Heart right ventricle (tissue), 16 donors: ENCODE measurements around the gene SYCE3. TPM values are rescaled to one million over a fixed set of nuclear protein-coding genes. Genes with fewer than 3 reads are reported as not detected.
A peak's percentile ranks its signal among the peaks of the same experiment; 100 is the strongest.

ENCODE experiments used
- ATAC-seq, 8 donors: fragments of 200-7000 bp; cut with Tn5 transposase; one replicate each; pipeline ENCODE4 v1.9.1; 2020; ENCODE audit warnings: mild to moderate bottlenecking in 8 of 8, moderate library complexity in 8 of 8, moderate number of reproducible peaks in 1 of 8
- DNase-seq, 2 donors: peaks; one replicate each; pipeline ENCODE4 v3.0.0-alpha.2; 2020
- H3K27ac ChIP-seq, 10 donors: fragments of 200-600 bp; sonication (generic) in 2 of 10; one replicate each; pipeline versions ENCODE4 v1.5.0 to v1.8.0; 2020 to 2022; ENCODE audit warnings: mild to moderate bottlenecking in 3 of 10
- H3K27me3 ChIP-seq, 7 donors: fragments of 200-600 bp; one replicate each; pipeline ENCODE4 v1.8.0; 2021 to 2022; ENCODE audit warnings: mild to moderate bottlenecking in 2 of 7
- H3K36me3 ChIP-seq, 9 donors: fragments of 200-600 bp; sonication (generic) in 1 of 9; one replicate each; pipeline versions ENCODE4 v1.5.0 to v1.8.0; 2020 to 2022; ENCODE audit warnings: mild to moderate bottlenecking in 2 of 9
- H3K4me1 ChIP-seq, 9 donors: fragments of 200-600 bp; sonication (generic) in 1 of 9; one replicate each; pipeline versions ENCODE4 v1.5.0 to v1.8.0; 2020 to 2022; ENCODE audit warnings: mild to moderate bottlenecking in 4 of 9
- H3K4me3 ChIP-seq, 10 donors: fragments of 200-600 bp; sonication (generic) in 2 of 10; one replicate each; pipeline versions ENCODE4 v1.5.0 to v1.8.0; 2020 to 2022; ENCODE audit warnings: mild to moderate bottlenecking in 7 of 10, moderate library complexity in 2 of 10
- H3K9me3 ChIP-seq, 11 donors: fragments of 200-600 bp in 10 of 11; sonication (generic) in 2 of 11; one replicate each; pipeline versions ENCODE4 v1.5.0 to v1.8.0; 2013 to 2022; ENCODE audit warnings: mild to moderate bottlenecking in 2 of 11, control low read depth in 1 of 11, moderate library complexity in 1 of 11
- WGBS, 2 donors: extraction: QIAGEN DNeasy Blood & Tissue Kit; methylation state at CpG; one replicate each; pipeline ENCODE4 v1.1.7; 2013; ENCODE audit warnings: inconsistent platforms in 1 of 2; 5-methylcytosine and 5-hydroxymethylcytosine counted together
- intact Hi-C, 10 donors: fragments of 100-400 bp; cut with DNase I; formaldehyde crosslinking; loops; one replicate each; pipeline versions ENCODE4 v1.11.1 to v1.14.2; 2022
- polyA plus RNA-seq, 2 donors: library from polyadenylated mRNA; stranded (reverse); fragments of 200-250 nt; gene quantifications; one replicate each; pipeline ENCODE4 v1.2.3, GENCODE V29; 2013
- total RNA-seq, 10 donors: library from RNA; stranded (reverse); fragmentation: NEBNext Ultra II Directional in 3 of 10; extraction: Animal tissue kit (Norgen Biotek cat#: 25700) in 3 of 10; gene quantifications; one replicate each; pipeline versions ENCODE4 v1.2.1 to v1.2.4, GENCODE V29; 2021 to 2023
- TF ChIP-seq, protein P1 (sequence below), 9 donors: fragments of 200-600 bp; sonication (generic) in 2 of 9; IDR thresholded peaks; one replicate each; pipeline versions ENCODE4 v1.5.0 to v1.8.0; 2021 to 2022; ENCODE audit warnings: antibody characterized with exemption in 9 of 9, mild to moderate bottlenecking in 5 of 9, moderate library complexity in 1 of 9
- donor health status: Arrhythmogenic right ventricular cardiomyopathy.
- donor health status: ischemic (EF 13 %, LVEDD 7.1; RV severe dilation, severe dysfunction).
- donor health status: healthy with polysubstance abuse.
- donor health status: DM: no; HTN: yes; CAD: no.
- donor health status: DM: no; HTN: no; CAD: no.
- donor health status: ischemic (EF 25% LVEDD 6.9; RV normal size, moderate dysfunction).
- donor health status: ischemic (EF 25% LVEDD 5.7; RV mildly dilated, moderate dysfunction).
- donor health status: healthy.
- donor health status: DM: yes; HTN: yes; CAD: no.
- donor health status: Ischemic cardiomyopathy.
- donor health status: ischemic (EF 35%, LVEDD 5.7; RV mildly dilated, moderate dysfunction).
- donor health status: nonischemic (EF 11% LVEDD 7.7; RV severe dilation, severe dysfunction).
- donor health status: DM: yes; HTN: yes; CAD: no.
- donor health status: PGD.
- donor health status: ischemic (EF 29% LVEDD 5.4; RV normal size, mild dysfunction).
- donor health status: nonischemic (EF 23%, LVEDD 6.1; RV moderate dilation, normal function).

SYCE3 gene
- total and polyA plus RNA-seq, 12 donors = 0.74 to 0.90 TPM; not detected in 10

DNA sequence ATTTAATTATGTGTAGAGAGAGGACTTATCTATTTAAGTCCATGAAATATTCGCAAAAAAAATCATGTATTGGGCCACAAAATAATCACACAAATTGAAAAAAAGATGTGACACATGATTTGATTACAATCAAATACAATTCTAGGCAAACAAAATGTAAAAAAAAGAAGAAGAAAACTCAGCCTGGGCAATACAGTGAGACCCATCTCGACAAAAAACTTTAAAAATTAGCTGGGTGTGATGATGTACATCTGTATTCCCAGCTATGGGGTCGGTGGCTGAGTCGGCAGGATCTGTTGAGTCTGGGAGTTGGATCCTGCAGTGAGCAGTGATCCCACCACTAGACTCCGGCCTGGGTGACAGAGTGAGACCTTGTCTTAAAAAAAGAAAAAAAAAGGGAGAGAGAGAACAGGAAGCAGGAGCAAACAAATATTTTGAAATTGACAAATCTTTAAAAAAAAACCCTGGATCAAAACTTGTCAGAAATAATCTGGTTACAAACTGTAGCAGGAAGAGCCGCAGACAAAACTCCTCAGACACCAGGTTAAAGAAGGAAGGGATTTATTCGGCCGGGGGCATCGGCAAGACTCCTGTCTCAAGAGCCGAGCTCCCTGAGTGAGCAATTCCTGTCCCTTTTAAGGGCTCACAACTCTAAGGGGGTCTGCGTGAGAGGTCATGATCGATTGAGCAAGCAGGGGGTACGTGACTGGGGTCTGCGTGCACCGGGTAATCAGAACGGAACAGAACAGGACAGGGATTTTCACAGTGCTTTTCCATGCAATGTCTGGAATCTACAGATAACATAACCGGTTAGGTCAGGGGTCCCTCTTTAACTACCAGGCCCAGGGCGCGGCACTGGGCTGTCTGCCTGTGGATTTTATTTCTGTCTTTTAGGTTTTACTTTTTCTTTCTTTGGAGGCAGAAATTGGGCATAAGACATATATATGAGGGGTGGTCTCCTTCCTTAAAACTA lies 29.6 kb downstream of the SYCE3 start:
- Histone ChIP-seq H3K27ac (peak overlapping the region; percentile 84 to 99 (median 95)), H3K27me3 (peaks cover 3 to 63% (median 25%) of the 10 kb centered on the region in 7 donors), H3K9me3 (no peaks in the 10 kb centered on the region), H3K4me1 (peaks cover 9 to 70% (median 36%) of the 10 kb centered on the region in 9 donors), H3K36me3 (peaks cover 0 to 9% (median 0%) of the 10 kb centered on the region in 9 donors), H3K4me3 (peak overlapping the region in 8 of 10 donors; percentile 57 to 86 (median 73))
- WGBS, 2 donors = 70% methylated on average over 19 of the region's 19 CpGs
- TF ChIP-seq, protein P1, sequence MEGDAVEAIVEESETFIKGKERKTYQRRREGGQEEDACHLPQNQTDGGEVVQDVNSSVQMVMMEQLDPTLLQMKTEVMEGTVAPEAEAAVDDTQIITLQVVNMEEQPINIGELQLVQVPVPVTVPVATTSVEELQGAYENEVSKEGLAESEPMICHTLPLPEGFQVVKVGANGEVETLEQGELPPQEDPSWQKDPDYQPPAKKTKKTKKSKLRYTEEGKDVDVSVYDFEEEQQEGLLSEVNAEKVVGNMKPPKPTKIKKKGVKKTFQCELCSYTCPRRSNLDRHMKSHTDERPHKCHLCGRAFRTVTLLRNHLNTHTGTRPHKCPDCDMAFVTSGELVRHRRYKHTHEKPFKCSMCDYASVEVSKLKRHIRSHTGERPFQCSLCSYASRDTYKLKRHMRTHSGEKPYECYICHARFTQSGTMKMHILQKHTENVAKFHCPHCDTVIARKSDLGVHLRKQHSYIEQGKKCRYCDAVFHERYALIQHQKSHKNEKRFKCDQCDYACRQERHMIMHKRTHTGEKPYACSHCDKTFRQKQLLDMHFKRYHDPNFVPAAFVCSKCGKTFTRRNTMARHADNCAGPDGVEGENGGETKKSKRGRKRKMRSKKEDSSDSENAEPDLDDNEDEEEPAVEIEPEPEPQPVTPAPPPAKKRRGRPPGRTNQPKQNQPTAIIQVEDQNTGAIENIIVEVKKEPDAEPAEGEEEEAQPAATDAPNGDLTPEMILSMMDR (IDR thresholded peaks at IDR 0.05) = no peak
- DNase-seq (no peak), ATAC-seq (no peak)
- intact Hi-C loops = loop anchor here in 2 of 10 donors (5.0 kb wide), 1 partner anchor 89 kb away; no protein-coding TSS in a partner anchor

- Histone ChIP-seq H3K27me3 (peaks cover 3 to 63% (median 25%) of the 10 kb centered on the region in 7 donors), H3K36me3 (peaks cover 0 to 18% (median 0%) of the 10 kb centered on the region in 9 donors), H3K9me3 (no peaks in the 10 kb centered on the region), H3K4me3 (peak overlapping the region; percentile 40 to 86 (median 71)), H3K27ac (peak overlapping the region; percentile 84 to 99 (median 95)), H3K4me1 (peaks cover 9 to 70% (median 39%) of the 10 kb centered on the region in 9 donors)
- TF ChIP-seq, protein P1 (IDR thresholded peaks at IDR 0.05) = no peak
- ATAC-seq = peak; percentile 55 to 75 (median 68)
- WGBS, 2 donors = 3% methylated on average over 44 to 56 of the region's 56 CpGs
- peak; percentile 87 to 90 for DNase-seq
- intact Hi-C loops = loop anchor here in 2 of 10 donors (5.0 kb wide), 1 partner anchor 90 kb away; no protein-coding TSS in a partner anchor
These were observed 30.6 kb downstream of the SYCE3 start for GRCh38 chr22:50531962-50532674.

GRCh38 chr22:50531546-50531961 lies 31.2 kb downstream of the SYCE3 start:
- H3K27ac ChIP-seq = peak overlapping the region; percentile 84 to 99 (median 95)
- H3K4me1 ChIP-seq = peaks cover 9 to 70% (median 44%) of the 10 kb centered on the region in 9 donors
- WGBS, 2 donors = 1 to 2% methylated on average over 24 to 44 of the region's 44 CpGs
- H3K36me3 ChIP-seq = peaks cover 0 to 18% (median 0%) of the 10 kb centered on the region in 9 donors
- intact Hi-C loops = loop anchor here in 2 of 10 donors (5.0 kb wide), 1 partner anchor 91 kb away; no protein-coding TSS in a partner anchor
- H3K4me3 ChIP-seq = peak overlapping the region; percentile 40 to 86 (median 71)
- ATAC-seq = peak; percentile 5 to 31 (median 23)
- TF ChIP-seq, protein P1 (IDR thresholded peaks at IDR 0.05) = no peak
- no peaks in the 10 kb centered on the region for H3K9me3 ChIP-seq
- peak; percentile 52 to 67 for DNase-seq
- H3K27me3 ChIP-seq = peaks cover 3 to 59% (median 25%) of the 10 kb centered on the region in 7 donors
